Endothelial cell of umbilical vein (primary cell): ENCODE results near the gene SLC44A2. TPM values are rescaled to one million over a fixed set of nuclear protein-coding genes. Genes with fewer than 3 reads are reported as not detected.

ENCODE experiments used
- BruUV-seq: library from RNA; stranded (reverse); fragments of 400-500 nt; replicated peaks from 2 replicates; lab custom pipeline; 2021; lab: Mats Ljungman, UMichigan
- CTCF ChIA-PET: fragments of 300-600, 350-600 bp; sonication (Branson Sonifier 250); formaldehyde crosslinking; loops from one replicate; lab custom pipeline; 2021; ENCODE audit warnings: antibody characterized with exemption, inconsistent platforms; lab: Charles Lee
- POLR2A ChIA-PET: fragments of 300-600, 350-600 bp; sonication (Branson Sonifier 250); formaldehyde crosslinking; loops from one replicate; lab custom pipeline; 2021; ENCODE audit warnings: antibody characterized with exemption, inconsistent platforms; lab: Charles Lee
- DNase-seq: peaks from one replicate; pipeline ENCODE4 v3.0.0-alpha.2; 2011; ENCODE audit warnings: low read depth, low spot score
- FAIRE-seq: peaks from 2 replicates; lab custom pipeline; 2011; peaks lifted over from hg19 to GRCh38; lab: Jason Lieb, UNC
- H2AFZ ChIP-seq: 2 replicates; pipeline ENCODE4 v1.6.0; 2012; ENCODE audit warnings: low read depth, low read length, control low read depth, inconsistent platforms
- H3K27ac ChIP-seq: 2 replicates; pipeline ENCODE4 v1.5.1; 2011; ENCODE audit warnings: low read depth, mild to moderate bottlenecking, control low read depth, low read length, moderate library complexity; ENCODE audit not compliant: insufficient read depth
- H3K27me3 ChIP-seq, 2 experiments: 2 replicates each; pipeline versions ENCODE4 v1.6.0 to v1.6.1; 2011; ENCODE audit warnings: low read length in 2 of 2, mixed read lengths in 1 of 2; ENCODE audit not compliant: control insufficient read depth in 2 of 2, insufficient read depth in 2 of 2
- H3K36me3 ChIP-seq, 2 experiments: 2 replicates in 1 of 2; 3 replicates in 1 of 2; pipeline ENCODE4 v1.5.1; 2011; ENCODE audit warnings: low read length in 2 of 2, mild to moderate bottlenecking in 1 of 2, moderate library complexity in 1 of 2; ENCODE audit not compliant: control insufficient read depth in 2 of 2, insufficient read depth in 2 of 2; ENCODE audit errors: extremely low read depth in 1 of 2
- H3K4me1 ChIP-seq: 3 replicates; pipeline ENCODE4 v1.5.1; 2011; ENCODE audit warnings: mild to moderate bottlenecking, low read length; ENCODE audit not compliant: control insufficient read depth, insufficient read depth; ENCODE audit errors: extremely low read depth
- H3K4me2 ChIP-seq: 2 replicates; pipeline ENCODE4 v1.6.1; 2011; ENCODE audit warnings: low read length, control low read depth, mixed read lengths; ENCODE audit not compliant: insufficient read depth
- H3K4me3 ChIP-seq, 3 experiments: fragments of 200-600 bp in 1 of 3; sonication (generic), shearing (Covaris generic) in 1 of 3; replicated peaks in 1 of 3; 2 replicates each; pipeline ENCODE4 v1.5.1; 2011 to 2016; ENCODE audit warnings: control low read depth in 3 of 3, low read length in 3 of 3, mild to moderate bottlenecking in 2 of 3, inconsistent platforms in 1 of 3, low read depth in 1 of 3, moderate library complexity in 1 of 3; ENCODE audit not compliant: insufficient read depth in 1 of 3
- H3K79me2 ChIP-seq: 2 replicates; pipeline ENCODE4 v1.6.0; 2012; ENCODE audit warnings: low read length, inconsistent platforms; ENCODE audit not compliant: control insufficient read depth, insufficient read depth
- H3K9ac ChIP-seq: replicated peaks from 2 replicates; pipeline ENCODE3; 2011; ENCODE audit warnings: low read length, control low read depth; ENCODE audit not compliant: insufficient read depth; ENCODE audit errors: extremely low read depth
- H3K9me1 ChIP-seq: replicated peaks from 3 replicates; pipeline ENCODE4 v1.6.0; 2011; ENCODE audit warnings: mild to moderate bottlenecking, low read length; ENCODE audit not compliant: control insufficient read depth, insufficient read depth; ENCODE audit errors: extremely low read depth
- H3K9me3 ChIP-seq: replicated peaks from 2 replicates; pipeline ENCODE4 v1.5.1; 2012; ENCODE audit warnings: low read length, inconsistent platforms; ENCODE audit not compliant: control insufficient read depth, insufficient read depth
- H4K20me1 ChIP-seq: replicated peaks from 2 replicates; pipeline ENCODE3; 2011; ENCODE audit warnings: mild to moderate bottlenecking, low read length; ENCODE audit not compliant: control insufficient read depth, insufficient read depth; ENCODE audit errors: extremely low read depth
- CTCF ChIP-seq, 2 donors: IDR thresholded peaks; 1 replicate in 1 of 2; 2 replicates in 1 of 2; pipeline ENCODE4 v1.5.1; 2011; ENCODE audit warnings: low read length in 2 of 2, mild to moderate bottlenecking in 2 of 2, moderate library complexity in 2 of 2, control low read depth in 1 of 2, inconsistent platforms in 1 of 2, low read depth in 1 of 2; ENCODE audit not compliant: insufficient read depth in 1 of 2; ENCODE audit errors: extremely low read depth in 1 of 2
- EZH2 ChIP-seq: IDR thresholded peaks from 2 replicates; pipeline ENCODE4 v1.6.1; 2012; ENCODE audit warnings: borderline replicate concordance, low read depth, mild to moderate bottlenecking, moderate library complexity, low read length, inconsistent platforms; ENCODE audit not compliant: severe bottlenecking
- FOS ChIP-seq: IDR thresholded peaks from 2 replicates; pipeline ENCODE4 v1.6.1; 2011; ENCODE audit warnings: mild to moderate bottlenecking, low read length, moderate library complexity, borderline replicate concordance; ENCODE audit not compliant: insufficient read depth
- GATA2 ChIP-seq: IDR thresholded peaks from 2 replicates; pipeline ENCODE4 v1.7.0; 2011; ENCODE audit warnings: low read depth, mild to moderate bottlenecking, moderate library complexity, mixed read lengths, low read length; ENCODE audit not compliant: insufficient read length, insufficient read depth
- JUN ChIP-seq: IDR thresholded peaks from 2 replicates; pipeline ENCODE4 v1.6.1; 2011; ENCODE audit warnings: borderline replicate concordance, low read depth; ENCODE audit not compliant: insufficient read length, insufficient read depth
- MAX ChIP-seq: IDR thresholded peaks from 2 replicates; pipeline ENCODE4 v1.6.1; 2011; ENCODE audit not compliant: insufficient read depth, insufficient read length
- MYC ChIP-seq: IDR thresholded peaks from one replicate; pipeline ENCODE4 v1.6.1; 2011; ENCODE audit warnings: mild to moderate bottlenecking, low read depth, low read length
- POLR2A ChIP-seq: IDR thresholded peaks from 2 replicates; pipeline ENCODE4 v1.6.1; 2012; ENCODE audit warnings: low read depth, mild to moderate bottlenecking, control low read depth, low read length
- POLR2AphosphoS5 ChIP-seq: IDR thresholded peaks from 2 replicates; pipeline ENCODE4 v1.6.1; 2012; ENCODE audit warnings: low read depth, mild to moderate bottlenecking, control low read depth, low read length, moderate library complexity; ENCODE audit not compliant: insufficient read depth
- dilution Hi-C: fragments of 300-500 bp; cut with MboI; formaldehyde crosslinking; loops from one replicate; pipeline ENCODE4 v1.15.0; 2019; ENCODE audit warnings: low sequenced_read_pairs; ENCODE audit not compliant: extremely low pct_ligation_motif_present
- intact Hi-C: fragments of 100-400 bp; cut with micrococcal nuclease; formaldehyde crosslinking; loops from one replicate; pipeline ENCODE4 v1.10.0; 2022
- polyA plus RNA-seq, 4 experiments: library from polyadenylated mRNA; depleted of rRNA in 3 of 4; stranded (reverse) in 3 of 4; unstranded in 1 of 4; fragments of >200 nt; gene quantifications; 2 replicates each; pipeline versions ENCODE4 v1.2.1 to v1.2.3, GENCODE V29; 2011 to 2012; ENCODE audit warnings: missing spikeins in 1 of 4
- total RNA-seq: library from RNA; stranded (reverse); gene quantifications from 2 replicates; pipeline ENCODE4 v1.2.3, GENCODE V29; 2021

The SLC44A2 gene
- total and polyA plus RNA-seq, 2 donors (not counting 3 experiments of a cell fraction or from before 2014, with no cell fraction given), result 97.7 to 130 TPM

GRCh38 chr19:10686193-10686592, 60.8 kb downstream of the SLC44A2 start:
- intact Hi-C loops, result no loop called here
- DNase-seq, result no peak
- no peak for FAIRE-seq
- Histone ChIP-seq H3K4me2 (no peak overlapping the region), H3K27me3 (no peaks in the 10 kb centered on the region), H4K20me1 (no peaks in the 10 kb centered on the region), H2AFZ (no peak overlapping the region), H3K9me3 (no peaks in the 10 kb centered on the region), H3K9me1 (no peaks in the 10 kb centered on the region), H3K4me3 (no peak overlapping the region), H3K27ac (no peak overlapping the region), H3K36me3 (peaks cover 28 to 77% of the 10 kb centered on the region in 2 experiments), H3K4me1 (no peaks in the 10 kb centered on the region), H3K9ac (no peak overlapping the region), H3K79me2 (peaks cover 3% of the 10 kb centered on the region)
- dilution Hi-C loops, result no loop called here
- no peak for TF ChIP-seq FOS
- no peak for TF ChIP-seq MYC
- no peak for TF ChIP-seq GATA2
- TF ChIP-seq JUN, result no peak
- TF ChIP-seq POLR2A, result no peak
- no peak for TF ChIP-seq EZH2
- TF ChIP-seq POLR2AphosphoS5, result no peak
- no peak for TF ChIP-seq MAX
- no peak for TF ChIP-seq CTCF (IDR thresholded peaks at IDR 0.05; ENCODE audit: extremely low read depth in 1 of 2, insufficient read depth in 1 of 2, low read depth in 1 of 2, low read length in 2 of 2)
- ChIA-PET POLR2A (interaction anchor here (0.6 kb wide), 1 partner anchor 25 kb away, joined by 4 read pairs; no protein-coding TSS in a partner anchor), CTCF (interaction anchor here (2.1 kb wide), 1 partner anchor 13 kb away, joined by 5 read pairs; no protein-coding TSS in a partner anchor)
- BruUV-seq, result no TSS peak
